ENCODE data around the gene GTF2A1.
"Not testable (repeated sequence)": the region's sequence is repeated elsewhere in the genome, so short reads cannot be mapped to it uniquely, and the experiment has no call there.

Gene GTF2A1

GRCh38 chr14:81233615-81234014 is 12.9 kb upstream of the GTF2A1 start:
- no peak overlapping the region for H2BK5ac ChIP-seq (ENCODE audit: low read depth, low read length, poor library complexity)
- H4K12ac ChIP-seq (ENCODE audit: low read depth, low read length): no peak overlapping the region
- no peaks in the 10 kb centered on the region for H3K27me3 ChIP-seq (ENCODE audit: insufficient read depth, low read length)
- no peak overlapping the region for H2BK120ac ChIP-seq (ENCODE audit: insufficient read depth, low read length, poor library complexity)
- no peak overlapping the region for H2BK12ac ChIP-seq (ENCODE audit: low read length)
- WGBS (ENCODE audit: extremely low coverage, insufficient coverage, insufficient read length): no CpG with 5 or more reads among the region's 1 CpG
- H3K14ac ChIP-seq (ENCODE audit: low read length): no peak overlapping the region
- peaks cover 0 to 4% of the 10 kb centered on the region in 2 experiments for H3K4me1 ChIP-seq (ENCODE audit: control insufficient read depth in 1 of 2, insufficient read depth in 2 of 2, low read length in 2 of 2)
- H3K27ac ChIP-seq (ENCODE audit: low read depth, low read length): no peak overlapping the region
- H3K23ac ChIP-seq (ENCODE audit: low read length): no peak overlapping the region
- H3K9me3 ChIP-seq (ENCODE audit: insufficient read depth, low read depth, low read length): peaks cover 2% of the 10 kb centered on the region
- H4K8ac ChIP-seq (ENCODE audit: low read depth, low read length): no peak overlapping the region
- no peak overlapping the region for H3K9ac ChIP-seq (ENCODE audit: low read length)
- no peak overlapping the region for H3K4ac ChIP-seq (ENCODE audit: low read depth, low read length)
- no peaks in the 10 kb centered on the region for H3K79me1 ChIP-seq (ENCODE audit: low read length)
- H4K91ac ChIP-seq (ENCODE audit: low read depth, low read length): no peak overlapping the region
- H3K4me3 ChIP-seq (ENCODE audit: low read depth, low read length): no peak overlapping the region
- H2AFZ ChIP-seq (ENCODE audit: insufficient read depth, low read length, poor library complexity): no peak overlapping the region
- no peak overlapping the region for H3K18ac ChIP-seq (ENCODE audit: low read length)
- no peaks in the 10 kb centered on the region for H3K36me3 ChIP-seq (ENCODE audit: control insufficient read depth in 1 of 2, insufficient read depth in 2 of 2, low read length in 2 of 2)
- H2AK5ac ChIP-seq (ENCODE audit: low read length): no peak overlapping the region
- no peak overlapping the region for H3K4me2 ChIP-seq (ENCODE audit: low read length)
- DNase-seq: no peak
- no peaks in the 10 kb centered on the region for H3K79me2 ChIP-seq (ENCODE audit: control insufficient read depth, insufficient read depth, low read length, poor library complexity)

- WGBS (ENCODE audit: extremely low coverage, insufficient coverage, insufficient read length): no CpG with 5 or more reads among the region's 1 CpG
- DNase-seq: no peak
- H3K9ac ChIP-seq (ENCODE audit: low read length): no peak overlapping the region
Measured at GRCh38 chr14:81231540-81231939, 10.8 kb upstream of the GTF2A1 start.

GRCh38 chr14:81224222-81224621 is 3.5 kb upstream of the GTF2A1 start:
- Histone ChIP-seq H2AFZ (ENCODE audit: insufficient read depth, low read length, poor library complexity) (no peak overlapping the region), H2AK5ac (ENCODE audit: low read length) (no peak overlapping the region), H3K36me3 (ENCODE audit: control insufficient read depth in 1 of 2, insufficient read depth in 2 of 2, low read length in 2 of 2) (no peaks in the 10 kb centered on the region), H3K79me2 (ENCODE audit: control insufficient read depth, insufficient read depth, low read length, poor library complexity) (peaks cover 7% of the 10 kb centered on the region), H3K14ac (ENCODE audit: low read length) (no peak overlapping the region), H4K8ac (ENCODE audit: low read depth, low read length) (no peak overlapping the region), H2BK12ac (ENCODE audit: low read length) (no peak overlapping the region), H3K4me3 (ENCODE audit: low read depth, low read length) (no peak overlapping the region), H2BK120ac (ENCODE audit: insufficient read depth, low read length, poor library complexity) (no peak overlapping the region), H3K9ac (ENCODE audit: low read length) (no peak overlapping the region), H4K12ac (ENCODE audit: low read depth, low read length) (no peak overlapping the region), H3K27ac (ENCODE audit: low read depth, low read length) (no peak overlapping the region), H2BK5ac (ENCODE audit: low read depth, low read length, poor library complexity) (no peak overlapping the region), H3K4ac (ENCODE audit: low read depth, low read length) (no peak overlapping the region), H3K18ac (ENCODE audit: low read length) (no peak overlapping the region), H3K9me3 (ENCODE audit: insufficient read depth, low read depth, low read length) (no peaks in the 10 kb centered on the region), H3K4me1 (ENCODE audit: control insufficient read depth in 1 of 2, insufficient read depth in 2 of 2, low read length in 2 of 2) (no peaks in the 10 kb centered on the region), H3K4me2 (ENCODE audit: low read length) (no peak overlapping the region), H3K23ac (ENCODE audit: low read length) (no peak overlapping the region), H3K27me3 (ENCODE audit: insufficient read depth, low read length) (no peaks in the 10 kb centered on the region), H3K79me1 (ENCODE audit: low read length) (peaks cover 19% of the 10 kb centered on the region), H4K91ac (ENCODE audit: low read depth, low read length) (no peak overlapping the region)
- WGBS (ENCODE audit: extremely low coverage, insufficient coverage, insufficient read length): no CpG with 5 or more reads among the region's 1 CpG
- no peak for DNase-seq

More at GRCh38 chr14:81231540-81231939, 10.8 kb upstream of the GTF2A1 start:
- no peak overlapping the region for H2BK5ac ChIP-seq (ENCODE audit: low read depth, low read length, poor library complexity)
- no peaks in the 10 kb centered on the region for H3K27me3 ChIP-seq (ENCODE audit: insufficient read depth, low read length)
- no peak overlapping the region for H2BK12ac ChIP-seq (ENCODE audit: low read length)
- H3K14ac ChIP-seq (ENCODE audit: low read length): no peak overlapping the region
- no peak overlapping the region for H2AFZ ChIP-seq (ENCODE audit: insufficient read depth, low read length, poor library complexity)
- H3K79me1 ChIP-seq (ENCODE audit: low read length): no peaks in the 10 kb centered on the region
- H4K12ac ChIP-seq (ENCODE audit: low read depth, low read length): no peak overlapping the region
- H3K18ac ChIP-seq (ENCODE audit: low read length): no peak overlapping the region
- H3K36me3 ChIP-seq (ENCODE audit: control insufficient read depth in 1 of 2, insufficient read depth in 2 of 2, low read length in 2 of 2): no peaks in the 10 kb centered on the region
- no peak overlapping the region for H3K27ac ChIP-seq (ENCODE audit: low read depth, low read length)
- H3K23ac ChIP-seq (ENCODE audit: low read length): no peak overlapping the region
- no peak overlapping the region for H3K4ac ChIP-seq (ENCODE audit: low read depth, low read length)
- no peaks in the 10 kb centered on the region for H3K79me2 ChIP-seq (ENCODE audit: control insufficient read depth, insufficient read depth, low read length, poor library complexity)
- H3K4me2 ChIP-seq (ENCODE audit: low read length): no peak overlapping the region
- H4K91ac ChIP-seq (ENCODE audit: low read depth, low read length): no peak overlapping the region
- H3K4me1 ChIP-seq (ENCODE audit: control insufficient read depth in 1 of 2, insufficient read depth in 2 of 2, low read length in 2 of 2): peaks cover 0 to 4% of the 10 kb centered on the region in 2 experiments
- no peak overlapping the region for H3K4me3 ChIP-seq (ENCODE audit: low read depth, low read length)
- no peak overlapping the region for H2AK5ac ChIP-seq (ENCODE audit: low read length)
- no peak overlapping the region for H2BK120ac ChIP-seq (ENCODE audit: insufficient read depth, low read length, poor library complexity)
- peaks cover 2% of the 10 kb centered on the region for H3K9me3 ChIP-seq (ENCODE audit: insufficient read depth, low read depth, low read length)
- no peak overlapping the region for H4K8ac ChIP-seq (ENCODE audit: low read depth, low read length)

- H3K9ac ChIP-seq (ENCODE audit: low read length); H3K36me3 ChIP-seq (ENCODE audit: control insufficient read depth in 1 of 2, insufficient read depth in 2 of 2, low read length in 2 of 2): not testable (repeated sequence)
Measured at GRCh38 chr14:81223788-81224187, 3.0 kb upstream of the GTF2A1 start.

More at GRCh38 chr14:81223788-81224187, 3.0 kb upstream of the GTF2A1 start:
- no CpG with 5 or more reads among the region's 7 CpGs for WGBS (ENCODE audit: extremely low coverage, insufficient coverage, insufficient read length)
- H2AFZ ChIP-seq (ENCODE audit: insufficient read depth, low read length, poor library complexity); H3K18ac ChIP-seq (ENCODE audit: low read length); H4K91ac ChIP-seq (ENCODE audit: low read depth, low read length); H4K12ac ChIP-seq (ENCODE audit: low read depth, low read length); H3K23ac ChIP-seq (ENCODE audit: low read length); H3K4ac ChIP-seq (ENCODE audit: low read depth, low read length); H3K9me3 ChIP-seq (ENCODE audit: insufficient read depth, low read depth, low read length); H3K4me1 ChIP-seq (ENCODE audit: control insufficient read depth in 1 of 2, insufficient read depth in 2 of 2, low read length in 2 of 2); H3K79me2 ChIP-seq (ENCODE audit: control insufficient read depth, insufficient read depth, low read length, poor library complexity); H3K27ac ChIP-seq (ENCODE audit: low read depth, low read length); H4K8ac ChIP-seq (ENCODE audit: low read depth, low read length); H2AK5ac ChIP-seq (ENCODE audit: low read length); H2BK5ac ChIP-seq (ENCODE audit: low read depth, low read length, poor library complexity); H3K14ac ChIP-seq (ENCODE audit: low read length); DNase-seq; H3K4me2 ChIP-seq (ENCODE audit: low read length); H2BK12ac ChIP-seq (ENCODE audit: low read length); H3K4me3 ChIP-seq (ENCODE audit: low read depth, low read length); H2BK120ac ChIP-seq (ENCODE audit: insufficient read depth, low read length, poor library complexity); H3K27me3 ChIP-seq (ENCODE audit: insufficient read depth, low read length): not testable (repeated sequence)
- H3K79me1 ChIP-seq (ENCODE audit: low read length): peaks cover 19% of the 10 kb centered on the region

All from trophoblast cell (in vitro differentiated cells and primary cell).